ENCODE data around the gene S100A1.
A peak's percentile ranks its signal among the peaks of the same experiment; 100 is the strongest.
"Not testable (repeated sequence)": the region's sequence is repeated elsewhere in the genome, so short reads cannot be mapped to it uniquely, and the experiment has no call there.

DNA sequence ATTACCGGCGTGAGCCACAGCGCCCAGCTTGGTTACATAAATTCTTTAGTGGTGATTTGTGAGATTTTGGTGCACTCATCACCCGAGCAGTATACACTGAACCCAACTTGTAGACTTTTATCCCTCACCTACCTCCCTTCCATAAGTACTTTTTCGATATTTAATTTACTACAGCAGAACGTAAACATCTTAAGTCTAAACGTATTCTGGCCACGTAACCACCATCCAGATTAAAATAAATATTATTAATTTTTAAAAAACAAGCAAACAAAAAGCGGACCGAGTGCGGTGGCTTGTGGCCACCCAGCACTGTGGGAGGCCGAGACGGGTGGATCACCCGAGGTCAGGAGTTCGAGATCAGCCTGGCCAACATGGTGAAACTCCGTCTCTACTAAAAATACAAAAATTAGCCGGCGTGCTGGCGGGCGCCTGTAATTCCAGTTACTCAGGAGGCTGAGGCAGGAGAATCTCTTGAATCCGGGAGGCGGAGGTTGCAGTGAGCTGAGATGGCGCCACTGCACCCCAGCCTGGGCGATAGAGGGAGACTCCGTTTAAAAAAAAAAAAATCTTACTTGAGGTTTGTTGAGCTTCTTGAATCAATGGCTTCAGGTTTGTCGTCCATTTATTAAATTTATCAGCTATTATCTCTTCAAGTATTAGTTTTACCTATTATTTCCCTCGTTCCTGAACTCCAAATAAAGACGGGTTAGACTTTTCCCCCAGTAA lies 43.6 kb downstream of the S100A1 start:
- TF ChIP-seq CTCF (IDR thresholded peaks at IDR 0.05; ENCODE audit: low read depth, low read length) = peak; percentile 31; the same call in 1 of the 2 replicates
- not testable (repeated sequence) for TF ChIP-seq EZH2phosphoT487 (IDR thresholded peaks at IDR 0.05; ENCODE audit: low read depth)
